GM12801 (cell line): ENCODE results near the gene PLEKHG4B.

Experiments used
- TF ChIP-seq, protein P1 (sequence below): IDR thresholded peaks from one replicate; pipeline ENCODE4 v1.5.1; 2011; ENCODE audit warnings: control low read depth; ENCODE audit not compliant: insufficient read length; ENCODE audit errors: extremely low read depth

The PLEKHG4B gene

GRCh38 chr5:159448-160172 is 67.6 kb downstream of the PLEKHG4B start:
- TF ChIP-seq, protein P1, sequence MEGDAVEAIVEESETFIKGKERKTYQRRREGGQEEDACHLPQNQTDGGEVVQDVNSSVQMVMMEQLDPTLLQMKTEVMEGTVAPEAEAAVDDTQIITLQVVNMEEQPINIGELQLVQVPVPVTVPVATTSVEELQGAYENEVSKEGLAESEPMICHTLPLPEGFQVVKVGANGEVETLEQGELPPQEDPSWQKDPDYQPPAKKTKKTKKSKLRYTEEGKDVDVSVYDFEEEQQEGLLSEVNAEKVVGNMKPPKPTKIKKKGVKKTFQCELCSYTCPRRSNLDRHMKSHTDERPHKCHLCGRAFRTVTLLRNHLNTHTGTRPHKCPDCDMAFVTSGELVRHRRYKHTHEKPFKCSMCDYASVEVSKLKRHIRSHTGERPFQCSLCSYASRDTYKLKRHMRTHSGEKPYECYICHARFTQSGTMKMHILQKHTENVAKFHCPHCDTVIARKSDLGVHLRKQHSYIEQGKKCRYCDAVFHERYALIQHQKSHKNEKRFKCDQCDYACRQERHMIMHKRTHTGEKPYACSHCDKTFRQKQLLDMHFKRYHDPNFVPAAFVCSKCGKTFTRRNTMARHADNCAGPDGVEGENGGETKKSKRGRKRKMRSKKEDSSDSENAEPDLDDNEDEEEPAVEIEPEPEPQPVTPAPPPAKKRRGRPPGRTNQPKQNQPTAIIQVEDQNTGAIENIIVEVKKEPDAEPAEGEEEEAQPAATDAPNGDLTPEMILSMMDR: no peak

DNA sequence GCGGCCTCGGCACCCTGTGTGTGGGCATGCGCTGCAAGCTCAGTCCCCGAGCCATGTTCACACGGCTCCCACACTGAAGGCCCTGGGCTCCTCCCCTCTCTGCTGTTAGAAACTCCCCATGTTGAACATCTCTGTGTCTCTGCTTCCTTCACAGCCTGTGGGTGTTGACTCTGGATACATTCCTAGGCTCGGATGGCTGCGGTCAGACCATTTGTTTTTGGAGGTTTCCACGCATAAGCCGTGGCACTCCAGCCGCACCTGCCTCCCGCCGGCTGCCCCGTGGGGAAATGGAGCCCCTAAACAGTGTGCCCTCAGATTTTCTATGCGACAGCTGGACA is 68.2 kb downstream of the PLEKHG4B start:
- TF ChIP-seq, protein P1: no peak

GRCh38 chr5:160921-161802 is 69.2 kb downstream of the PLEKHG4B start:
- TF ChIP-seq, protein P1: no peak

DNA sequence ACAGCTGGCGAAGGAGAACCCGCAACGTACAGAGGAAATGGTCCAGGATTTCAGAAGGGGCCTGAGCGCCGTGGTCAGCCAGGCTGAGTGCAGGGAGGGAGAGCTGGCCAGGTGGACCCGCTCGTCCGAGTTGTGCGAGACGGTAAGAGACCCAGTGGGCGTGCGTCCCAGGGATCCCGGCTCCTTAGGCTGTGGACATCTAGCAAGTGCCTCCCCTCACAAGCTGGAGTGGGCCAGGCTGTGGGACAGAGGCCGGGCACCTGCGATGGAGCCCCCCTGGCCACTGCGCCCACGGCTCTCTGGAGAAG is 69.8 kb downstream of the PLEKHG4B start:
- TF ChIP-seq, protein P1: no peak

GRCh38 chr5:162190-162564 is 70.2 kb downstream of the PLEKHG4B start:
- TF ChIP-seq, protein P1: no peak

- TF ChIP-seq, protein P1: no peak
Measured at GRCh38 chr5:162565-163337, 70.8 kb downstream of the PLEKHG4B start.

DNA sequence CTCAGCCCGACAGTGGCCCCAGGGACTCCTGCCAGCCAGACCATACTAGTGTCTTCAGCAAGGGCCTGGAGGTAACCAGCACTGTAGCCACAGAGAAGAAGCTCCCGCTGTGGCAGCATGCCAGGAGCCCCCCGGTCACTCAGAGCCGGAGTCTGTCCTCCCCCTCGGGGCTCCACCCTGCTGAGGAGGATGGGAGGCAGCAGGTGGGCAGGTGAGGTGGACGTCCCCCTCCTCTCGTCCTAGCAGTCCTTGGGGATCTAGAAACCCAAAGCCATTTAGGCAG is 71.3 kb downstream of the PLEKHG4B start:
- TF ChIP-seq, protein P1: no peak
